Measurements from ENCODE around the gene MAD1L1.
A peak's percentile ranks its signal among the peaks of the same experiment; 100 is the strongest.

The MAD1L1 gene

DNA sequence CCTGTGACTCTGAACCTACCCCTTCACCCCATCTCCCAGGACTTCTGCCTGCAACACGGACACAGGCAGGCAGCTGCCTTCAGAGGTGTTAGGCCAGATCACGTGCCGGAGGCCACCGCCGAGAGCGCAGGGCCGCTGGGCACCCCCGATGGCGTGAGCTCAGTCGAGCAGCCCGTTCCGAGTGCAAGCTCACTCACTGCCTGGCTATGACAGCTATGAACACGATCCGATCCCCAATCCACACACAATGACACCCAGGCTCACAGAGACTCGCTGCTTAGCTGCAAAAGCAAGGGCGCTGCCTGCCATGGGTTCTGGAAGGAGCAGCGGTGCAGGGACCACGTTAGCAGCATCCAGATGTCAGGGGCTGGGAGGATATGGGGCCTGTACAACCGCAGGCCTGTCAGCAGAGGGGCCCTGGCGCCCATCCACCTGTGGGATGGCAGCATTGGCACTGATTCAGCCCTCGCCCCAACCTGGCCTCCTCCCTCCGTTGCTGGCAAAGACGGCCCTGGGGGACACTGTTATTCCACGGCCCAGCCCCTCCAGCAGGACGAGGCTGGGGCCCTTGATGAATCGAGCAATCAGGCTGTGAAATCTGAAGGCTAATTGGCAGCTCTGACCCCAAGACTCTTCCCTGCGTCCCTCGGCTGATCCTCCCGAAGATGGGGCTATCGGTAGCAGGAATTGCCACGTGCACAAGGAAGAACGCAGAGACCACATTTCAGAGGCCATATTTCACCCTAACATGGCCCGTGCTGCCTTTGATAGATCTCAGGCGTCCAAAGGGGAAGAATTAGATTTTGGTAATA lies 332.6 kb downstream of the MAD1L1 start:
- DNase-seq: no peak

- DNase-seq: no peak
Observed at GRCh38 chr7:1899196-1899595, 333.5 kb downstream of the MAD1L1 start.

GRCh38 chr7:1898628-1899185 lies 334.0 kb downstream of the MAD1L1 start:
- no peak for DNase-seq

GRCh38 chr7:1897861-1898627 lies 334.7 kb downstream of the MAD1L1 start:
- DNase-seq: no peak

- DNase-seq: no peak
Observed at GRCh38 chr7:1897076-1897860, 335.5 kb downstream of the MAD1L1 start.

DNA sequence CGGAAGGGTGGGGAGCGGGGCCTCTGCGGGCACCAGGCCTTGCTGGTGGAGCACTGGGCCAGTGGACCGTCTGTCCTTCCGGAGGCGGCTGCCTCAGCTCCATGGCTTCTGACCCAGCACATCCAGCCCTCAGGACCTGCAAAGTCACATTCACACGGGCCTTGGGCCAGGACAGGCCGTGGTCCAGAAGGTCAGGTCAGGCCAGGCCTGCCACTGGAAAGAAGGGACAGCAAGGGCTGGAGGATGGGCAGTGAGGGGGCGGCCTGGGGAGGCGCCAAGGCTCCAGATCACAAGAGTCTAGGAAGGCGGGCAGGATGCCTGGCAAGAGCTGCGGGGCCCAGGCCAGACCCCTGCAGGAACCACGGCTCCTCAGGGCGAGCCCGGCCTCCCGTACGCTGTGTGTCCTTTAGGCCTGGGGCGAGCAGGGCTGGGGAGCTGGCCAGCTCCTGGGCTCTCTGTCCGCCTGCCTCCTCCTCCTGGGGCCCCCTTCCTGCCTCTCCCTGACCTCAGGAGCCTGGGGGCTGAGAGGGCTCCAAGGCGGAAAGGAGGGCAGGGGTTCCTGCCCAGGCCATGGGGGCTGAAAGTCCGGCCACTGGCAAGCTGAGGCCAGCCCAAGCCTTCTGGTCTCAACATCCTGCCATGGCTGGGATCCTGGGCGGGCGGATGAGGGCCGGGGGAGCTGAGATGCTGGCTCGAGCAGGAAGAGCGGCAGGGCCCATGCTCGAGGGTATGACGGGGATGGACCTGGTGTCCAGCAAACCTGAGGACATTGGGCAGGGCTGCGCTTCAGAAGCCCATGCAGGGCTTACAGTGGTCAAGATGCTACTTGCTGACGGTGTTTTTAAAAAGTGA lies 336.9 kb downstream of the MAD1L1 start:
- no peak for DNase-seq

DNA sequence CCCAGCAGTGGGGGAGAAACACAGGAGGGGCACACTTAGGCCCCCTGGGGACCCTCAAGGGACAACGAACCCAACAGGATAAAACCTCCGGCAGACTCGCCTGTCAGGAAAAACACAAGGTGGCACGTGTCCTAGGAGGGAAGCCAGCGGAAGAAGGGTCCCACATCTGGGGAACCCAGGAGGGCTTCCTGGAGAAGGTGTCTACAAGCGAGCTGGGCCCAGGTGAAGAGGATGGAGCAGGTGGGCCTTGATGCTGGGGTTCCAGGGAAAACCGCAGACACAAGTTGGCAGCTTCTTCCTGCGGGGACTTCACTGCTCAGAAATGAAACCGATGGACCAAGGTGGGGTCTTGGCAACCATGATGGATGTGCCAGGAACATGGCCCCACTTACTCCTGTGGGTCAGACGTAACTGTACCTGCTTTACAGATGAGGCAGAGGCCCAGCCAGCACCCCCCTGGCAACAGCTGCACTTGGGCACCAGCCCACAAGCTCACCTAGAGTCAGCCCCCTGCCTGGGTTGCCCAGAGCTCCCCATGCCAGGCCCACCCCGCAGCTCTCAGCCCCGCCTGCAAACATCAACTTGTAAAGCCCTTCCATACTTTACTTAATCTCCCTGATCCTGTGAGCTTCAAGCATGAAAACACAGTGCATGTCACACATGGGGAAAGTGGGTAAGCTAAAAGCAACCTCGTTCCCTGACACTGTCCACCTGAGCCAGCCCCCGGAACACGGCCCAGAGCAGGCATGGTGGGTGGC lies 337.7 kb downstream of the MAD1L1 start:
- no peak for DNase-seq

DNA sequence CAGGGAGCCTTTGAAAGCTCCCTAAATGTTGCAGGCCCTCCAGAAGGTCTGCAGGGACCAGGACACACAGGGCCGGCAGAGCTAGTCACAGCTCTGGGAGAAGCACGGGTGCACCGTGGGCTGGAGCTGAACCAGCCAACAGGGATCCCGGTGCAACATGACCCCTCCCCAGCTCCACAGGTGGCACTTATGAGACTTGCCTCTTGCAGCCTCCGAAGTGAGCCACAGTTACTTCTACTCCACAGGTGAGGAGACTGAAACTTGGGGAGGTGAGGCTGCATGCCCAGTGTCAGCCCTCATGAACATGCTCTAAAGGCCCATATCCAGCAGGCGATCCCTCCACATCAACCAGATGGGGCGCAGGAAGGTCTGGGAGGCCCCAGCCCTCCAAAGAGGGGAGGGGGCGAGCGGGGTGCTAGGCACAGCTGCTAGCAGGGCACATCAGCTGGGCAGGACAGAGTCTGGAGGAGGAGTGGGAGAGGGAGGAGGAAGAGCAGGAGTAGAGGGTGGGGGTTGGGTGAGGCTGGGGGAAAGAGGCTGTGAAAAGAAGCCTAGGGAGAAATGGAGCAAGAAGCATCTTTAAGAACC lies 338.3 kb downstream of the MAD1L1 start:
- DNase-seq: no peak

DNA sequence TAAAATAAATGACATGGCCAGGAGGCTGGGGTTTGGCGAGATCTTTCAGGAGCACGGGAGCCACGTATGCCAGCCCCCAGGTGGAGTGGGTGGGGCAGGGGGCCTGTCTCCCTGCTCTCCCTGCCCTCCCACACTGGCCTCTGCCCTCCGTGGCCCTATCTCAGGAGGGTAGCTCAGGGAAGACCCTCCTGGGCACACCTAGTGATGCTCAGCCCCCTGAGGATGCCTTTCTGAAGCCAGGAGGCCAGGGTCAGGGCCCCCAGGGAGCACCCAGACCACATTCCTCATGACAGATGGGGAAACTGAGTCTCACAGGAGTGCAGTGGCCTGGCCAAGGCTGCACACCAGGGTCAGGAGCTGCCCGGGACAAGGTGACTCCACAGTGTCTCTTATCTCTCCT lies 339.3 kb downstream of the MAD1L1 start:
- DNase-seq: no peak

DNA sequence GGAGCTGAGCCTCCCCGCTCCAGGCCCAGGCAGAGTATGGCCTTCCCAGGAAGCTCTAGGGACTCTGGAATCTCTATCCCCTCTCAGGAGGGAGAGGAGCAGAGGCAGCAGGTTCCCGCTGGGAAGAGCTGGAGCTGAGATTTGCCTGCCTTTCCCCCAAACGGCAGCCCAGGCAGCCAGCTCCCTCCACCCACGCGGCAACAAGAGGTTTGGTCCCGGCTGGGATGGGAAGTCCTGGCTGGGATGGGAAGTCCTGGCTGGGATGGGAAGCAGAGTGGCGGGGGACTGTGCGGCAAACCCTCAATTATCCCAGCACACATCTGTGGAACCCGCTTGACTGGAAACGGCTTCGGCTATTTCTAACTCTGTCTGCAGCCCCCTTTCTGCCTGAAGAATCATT lies 339.7 kb downstream of the MAD1L1 start:
- no peak for DNase-seq

GRCh38 chr7:1892011-1892965 lies 340.5 kb downstream of the MAD1L1 start:
- DNase-seq: no peak

- DNase-seq: no peak
Observed at GRCh38 chr7:1890289-1891235, 342.2 kb downstream of the MAD1L1 start.

DNA sequence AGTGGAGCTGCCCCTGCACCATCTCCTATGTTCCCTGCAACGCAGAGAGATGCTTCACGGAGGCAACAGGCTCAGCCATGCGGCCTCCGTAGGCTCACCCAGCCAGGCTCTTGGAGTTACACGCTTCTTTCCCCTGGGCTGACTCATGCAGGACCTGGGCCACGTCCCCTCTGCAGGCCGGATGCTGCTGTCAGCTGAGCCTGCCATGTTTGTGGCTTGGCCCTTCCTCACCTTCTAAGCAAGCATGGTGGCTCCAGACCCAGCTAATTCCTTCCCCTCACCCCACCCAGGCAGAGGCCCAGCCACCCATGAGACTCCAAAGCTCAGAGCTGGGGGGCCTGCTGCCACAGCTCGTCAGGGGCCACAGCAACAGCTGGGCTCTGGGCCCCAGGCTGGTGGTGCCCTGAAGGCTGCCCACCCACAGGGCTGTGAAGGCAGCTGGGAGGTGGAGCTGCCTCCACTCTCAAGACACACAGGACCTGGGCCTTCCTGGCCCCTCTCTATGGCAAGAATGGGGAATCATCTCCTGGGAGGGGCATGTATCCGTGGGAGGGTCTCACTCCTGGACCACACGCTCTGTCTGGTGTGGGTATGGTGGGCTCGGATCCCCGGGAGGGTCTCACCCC lies 343.1 kb downstream of the MAD1L1 start:
- DNase-seq: no peak

- DNase-seq: no peak
Observed at GRCh38 chr7:1889091-1889490, 343.7 kb downstream of the MAD1L1 start.

DNA sequence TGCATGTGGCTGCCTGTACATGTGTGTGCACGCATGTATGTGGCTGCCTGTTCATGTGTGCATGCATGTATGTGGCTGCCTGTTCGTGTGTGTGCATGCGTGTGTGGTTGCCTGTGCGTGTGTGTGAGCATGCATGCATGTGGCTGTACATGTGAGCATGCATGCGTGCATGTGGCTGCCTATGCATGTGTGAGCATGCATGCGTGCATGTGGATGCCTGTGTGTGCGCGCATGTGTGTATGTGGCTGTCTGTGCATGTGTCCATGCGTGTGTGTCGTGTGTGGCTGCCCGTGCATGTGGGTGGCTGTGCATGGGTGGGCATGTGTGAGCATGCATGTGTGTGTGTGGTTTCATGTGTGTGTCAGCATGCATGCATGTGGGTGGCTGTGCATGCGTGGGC lies 344.3 kb downstream of the MAD1L1 start:
- DNase-seq: peak in 1 of 6 experiments; percentile 6

GRCh38 chr7:1887251-1887650 lies 345.5 kb downstream of the MAD1L1 start:
- DNase-seq: no peak

DNA sequence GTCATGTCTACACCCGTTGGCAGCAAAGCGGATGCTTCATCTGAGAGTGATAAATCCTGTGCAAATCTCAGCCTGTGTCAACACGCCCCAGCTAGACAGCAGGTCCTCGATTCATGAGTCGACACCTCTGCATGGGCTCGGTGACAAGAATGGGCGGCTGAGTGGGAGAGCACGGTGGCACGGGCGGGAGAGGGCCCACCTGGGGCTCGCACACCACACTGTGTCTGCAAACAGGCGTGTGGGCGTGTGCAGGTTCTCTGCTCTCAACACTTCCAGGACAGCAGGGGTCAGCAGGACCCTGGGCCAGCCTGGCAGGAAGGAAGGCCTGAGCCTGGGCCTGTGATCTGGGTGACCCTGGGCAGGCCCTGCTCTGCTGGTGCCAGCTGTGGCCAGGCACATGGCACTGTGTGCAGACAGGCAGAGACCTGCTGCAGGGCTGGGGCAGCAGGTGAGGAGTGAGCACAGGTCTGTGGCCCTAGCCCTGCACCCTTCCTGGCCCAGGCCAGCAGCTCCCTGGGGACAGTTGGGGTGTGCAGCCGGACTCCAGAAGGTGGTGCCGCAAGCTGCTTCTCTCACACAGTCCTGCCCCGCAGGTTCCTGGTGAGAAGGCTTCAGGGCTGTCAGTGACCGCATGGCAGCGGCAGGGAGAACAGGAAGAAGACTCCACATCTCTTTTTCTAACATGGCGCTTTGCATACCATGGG lies 346.2 kb downstream of the MAD1L1 start:
- no peak for DNase-seq
